GM18858 (cell line): ENCODE measurements around the gene ITGAL.
"Not testable (repeated sequence)": the region's sequence is repeated elsewhere in the genome, so short reads cannot be mapped to it uniquely, and the experiment has no call there.

Experiments used
- ATAC-seq: cut with Tn5 transposase; IDR thresholded peaks from one replicate; pipeline ENCODE4 v1.9.1; 2021; ENCODE audit not compliant: unreplicated experiment

ITGAL gene

DNA sequence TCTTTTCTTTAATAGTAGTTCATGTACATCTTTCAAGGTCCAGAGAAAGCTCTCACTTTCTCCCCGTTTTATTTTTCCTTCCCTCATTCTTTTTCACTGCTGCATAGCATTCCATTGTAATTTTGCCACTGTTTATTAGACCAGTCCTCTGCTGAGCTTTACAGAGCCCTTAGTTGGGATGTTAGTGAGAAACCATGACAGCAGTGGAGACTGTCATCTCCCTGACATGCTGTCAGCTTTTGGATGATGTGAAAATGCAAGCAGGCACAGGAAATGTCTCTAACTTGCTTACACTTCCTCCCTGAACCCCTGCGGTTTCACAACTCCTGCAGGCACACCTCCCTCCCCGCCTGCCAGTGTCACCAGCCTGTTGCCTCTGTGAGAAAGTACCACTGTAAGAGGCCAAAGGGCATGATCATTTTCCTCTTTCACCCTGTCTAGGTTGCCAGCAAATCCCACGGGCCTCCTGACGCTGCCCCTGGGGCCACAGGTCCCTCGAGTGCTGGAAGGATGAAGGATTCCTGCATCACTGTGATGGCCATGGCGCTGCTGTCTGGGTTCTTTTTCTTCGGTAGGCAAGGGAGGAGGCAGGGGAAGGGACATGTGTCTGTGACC is at the start of gene ITGAL:
Gene ITGAL (plus strand): TSS at position 415 of the 615 bp plus-strand sequence. CDS start 96 bp downstream, at position 511.
- peak; percentile 35 for ATAC-seq

DNA sequence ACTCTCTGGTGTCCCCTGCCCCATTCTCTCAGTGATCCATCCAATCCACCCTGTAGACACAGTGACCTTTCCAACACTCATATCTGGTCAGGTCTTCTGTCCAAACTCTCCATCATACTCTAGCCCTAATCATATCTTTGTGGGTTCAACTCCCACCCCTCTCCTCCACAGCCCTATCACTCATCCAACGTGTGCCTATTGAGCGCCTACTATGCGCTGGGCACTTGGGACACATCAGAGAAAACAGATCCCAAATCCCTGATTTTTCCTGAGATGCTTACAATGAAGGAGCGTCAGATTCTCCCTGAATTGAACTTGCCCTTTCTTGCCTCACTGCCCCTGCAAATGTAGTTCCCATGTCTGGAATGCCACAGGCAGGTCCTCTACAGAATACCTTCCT is 44.5 kb upstream of the ITGAL start:
- no peak for ATAC-seq

DNA sequence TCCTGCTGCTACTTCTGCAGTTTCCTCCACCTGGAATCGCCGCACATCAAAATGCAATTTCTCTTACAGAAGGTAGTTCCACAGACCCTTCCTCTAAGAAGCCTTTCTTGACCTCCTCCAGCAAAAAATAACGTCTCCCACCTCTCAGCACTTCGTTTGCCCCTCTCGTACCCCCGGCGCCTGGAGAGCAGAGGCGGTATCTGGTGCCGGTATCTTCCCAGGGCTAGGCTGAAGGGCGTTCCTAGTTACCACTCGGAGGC is 43.2 kb upstream of the ITGAL start:
- ATAC-seq = no peak

DNA sequence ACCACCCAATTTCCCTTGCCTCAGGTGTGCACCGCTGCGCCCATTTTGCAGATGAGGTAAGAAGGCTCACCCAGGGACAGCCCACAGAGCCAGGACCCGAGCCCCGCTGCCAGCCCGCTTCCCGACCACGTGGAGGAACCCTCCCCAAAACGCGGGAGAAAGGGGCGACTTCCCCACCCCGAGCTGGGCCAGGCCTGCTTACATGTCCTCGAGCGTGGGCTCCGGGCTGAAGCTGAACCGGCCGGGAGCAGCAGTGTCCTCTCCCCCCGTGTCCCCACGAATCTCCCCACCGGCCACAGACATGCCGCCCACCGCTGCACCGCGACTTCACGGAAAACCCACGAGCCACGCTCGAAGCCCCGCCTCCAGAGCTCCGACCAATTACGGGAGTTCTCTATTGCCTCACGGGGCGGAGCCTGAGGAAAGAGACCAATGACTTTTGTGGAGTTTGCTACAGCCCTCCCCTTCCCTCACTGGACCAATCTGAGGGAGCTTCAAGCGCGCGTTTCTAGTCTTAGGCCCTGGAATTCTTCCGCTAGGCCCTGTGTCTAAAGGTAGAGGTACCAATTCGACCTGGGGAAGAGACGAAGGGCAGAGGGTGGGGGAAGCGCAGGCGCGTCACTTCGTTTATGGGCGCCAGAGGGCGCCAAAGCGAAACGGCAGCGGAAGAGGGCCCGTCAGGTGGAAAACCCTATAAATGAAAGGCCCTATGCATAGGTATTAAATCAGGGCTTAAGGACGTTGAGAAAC is 42.7 kb upstream of the ITGAL start, which contains the start of gene DCTPP1:
Gene DCTPP1 (minus strand): TSS at position 353 of the 750 bp plus-strand sequence. CDS start 50 bp downstream, at position 303.
- ATAC-seq = peak; percentile 87

DNA sequence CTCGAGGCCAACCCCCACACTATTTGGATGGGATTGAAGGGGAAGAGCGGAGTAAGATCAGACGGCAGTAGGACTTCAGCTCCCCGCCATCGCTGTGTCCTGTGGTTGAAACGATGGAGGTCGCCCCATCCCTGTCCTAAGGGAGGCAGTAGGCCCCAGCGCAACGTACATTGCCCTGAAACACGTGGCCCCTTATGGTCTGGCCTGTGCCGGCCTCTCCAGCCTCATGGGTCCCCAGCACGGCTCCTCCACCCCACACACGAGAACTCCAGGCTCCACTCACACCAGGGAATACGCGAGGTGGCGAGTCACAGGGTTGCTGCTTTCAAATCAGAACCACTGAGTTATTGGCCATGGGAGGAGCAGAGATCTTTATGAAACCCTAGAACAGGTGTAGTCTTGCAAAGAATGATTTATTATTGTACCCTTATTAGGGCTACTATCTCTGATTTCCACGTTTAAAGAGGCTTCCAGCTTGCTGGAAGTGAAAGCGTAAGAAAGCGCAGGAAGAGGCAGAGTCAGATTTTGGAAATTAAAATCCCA is 42.0 kb upstream of the ITGAL start:
- peak; percentile 5 for ATAC-seq

DNA sequence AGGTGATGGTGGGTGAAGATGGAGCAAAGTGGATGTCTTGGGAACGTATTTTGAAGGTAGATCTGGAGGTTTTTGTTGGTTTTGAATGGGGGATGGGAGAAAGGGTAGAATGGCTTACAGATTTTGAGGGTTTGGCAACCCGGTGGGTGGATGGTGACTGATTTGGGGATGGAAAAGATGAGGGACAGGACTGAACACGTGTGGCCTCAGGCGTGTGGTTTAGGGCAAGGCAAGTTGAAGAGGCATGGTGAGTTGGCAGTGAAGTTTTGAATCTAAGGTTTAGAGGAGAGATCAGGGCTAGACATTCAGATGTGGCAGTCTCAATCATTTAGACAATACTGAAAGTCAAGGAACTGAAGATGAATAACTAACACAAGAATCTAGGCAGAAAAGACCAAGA is 37.7 kb upstream of the ITGAL start:
- ATAC-seq = no peak

DNA sequence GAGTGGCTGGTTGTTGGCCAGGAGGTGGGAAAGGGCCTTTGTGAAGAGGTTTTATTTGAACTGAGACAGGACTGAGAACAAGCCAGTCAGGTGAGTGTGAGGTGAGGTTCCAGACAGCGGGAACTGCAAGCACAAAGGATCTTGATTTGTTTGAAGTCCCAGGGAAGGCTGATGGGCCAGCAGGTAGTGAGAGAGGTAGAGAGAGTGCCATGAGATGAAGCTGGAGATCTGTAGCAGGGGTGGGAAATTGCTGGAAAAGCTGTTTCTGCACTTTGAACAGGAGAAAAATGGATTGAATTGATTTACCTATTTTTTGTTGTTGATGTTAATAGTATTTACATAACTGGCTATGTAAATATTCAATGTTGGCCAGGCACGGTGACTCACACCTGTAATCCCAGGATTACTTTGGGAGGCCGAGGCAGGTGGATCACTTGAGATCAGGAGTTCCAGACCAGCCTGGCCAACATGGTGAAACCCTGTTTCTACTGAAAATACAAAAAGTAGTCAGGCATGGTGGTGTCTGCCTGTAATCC is 35.0 kb upstream of the ITGAL start:
- no peak for ATAC-seq

DNA sequence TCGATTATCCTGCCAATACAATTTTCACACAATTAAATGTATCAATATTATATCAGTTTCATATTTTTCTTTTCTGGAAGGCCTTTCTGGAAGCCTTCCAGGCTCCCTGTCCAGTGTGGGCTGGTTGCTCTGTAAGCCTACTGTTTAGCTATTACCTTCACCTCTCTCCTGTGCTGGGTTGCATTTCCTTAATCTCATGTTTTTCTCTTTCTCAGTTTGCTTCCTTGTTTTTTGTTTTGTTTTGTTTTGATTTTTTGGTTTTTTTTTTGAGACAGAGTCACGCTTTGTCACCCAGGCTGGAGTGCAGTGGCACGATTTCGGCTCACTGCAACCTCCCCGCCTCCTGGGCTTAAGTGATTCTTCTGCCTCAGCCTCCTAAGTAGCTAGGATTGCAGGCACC is 33.7 kb upstream of the ITGAL start:
- no peak for ATAC-seq

DNA sequence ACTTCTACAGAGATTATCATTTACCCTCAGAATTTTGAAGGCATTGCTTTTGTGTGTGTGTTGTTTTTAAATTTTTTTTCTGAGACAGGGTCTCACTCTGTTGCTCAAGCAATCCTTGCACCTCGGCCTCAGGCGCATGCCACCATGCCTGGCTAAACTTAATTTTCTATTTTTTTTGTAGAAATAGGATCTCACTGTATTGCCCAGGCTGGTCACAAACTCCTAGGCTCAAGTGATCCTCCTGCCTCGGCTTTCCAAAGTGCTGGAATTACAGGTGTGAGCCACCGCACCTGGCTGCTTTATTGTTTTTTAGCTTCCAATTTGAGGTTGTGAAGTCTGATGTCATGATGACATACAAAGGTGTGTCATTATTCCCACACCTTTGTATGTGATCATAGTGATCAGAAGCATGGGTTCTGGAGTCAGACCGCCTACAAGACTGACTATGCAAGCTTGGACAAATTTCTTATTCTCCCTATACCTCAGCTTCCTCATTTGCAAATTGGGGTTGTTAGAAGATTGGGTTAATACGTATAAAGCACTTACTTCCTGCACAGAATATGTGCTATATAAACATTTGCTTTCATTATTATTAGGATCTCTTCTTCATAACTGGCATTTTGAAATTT is 32.7 kb upstream of the ITGAL start:
- no peak for ATAC-seq

DNA sequence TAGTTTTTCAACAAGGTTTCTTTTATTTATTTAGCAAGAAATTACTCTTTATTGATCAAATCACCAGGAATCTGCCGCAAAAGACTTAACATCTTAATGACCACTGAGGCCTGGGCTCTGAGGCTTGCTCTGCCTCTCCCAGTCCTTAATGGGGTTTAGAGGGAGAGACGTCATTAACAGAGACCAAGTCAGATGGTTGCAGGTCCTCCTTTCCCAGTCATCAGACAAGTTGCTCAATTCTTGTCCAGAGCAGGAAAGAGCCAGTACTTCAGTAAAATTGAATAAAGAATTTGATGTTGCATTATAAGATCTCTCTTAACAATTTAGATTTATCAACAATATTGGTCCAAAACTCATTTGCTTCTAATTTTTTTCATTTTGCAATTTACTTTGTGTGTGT is 28.9 kb upstream of the ITGAL start:
- no peak for ATAC-seq

DNA sequence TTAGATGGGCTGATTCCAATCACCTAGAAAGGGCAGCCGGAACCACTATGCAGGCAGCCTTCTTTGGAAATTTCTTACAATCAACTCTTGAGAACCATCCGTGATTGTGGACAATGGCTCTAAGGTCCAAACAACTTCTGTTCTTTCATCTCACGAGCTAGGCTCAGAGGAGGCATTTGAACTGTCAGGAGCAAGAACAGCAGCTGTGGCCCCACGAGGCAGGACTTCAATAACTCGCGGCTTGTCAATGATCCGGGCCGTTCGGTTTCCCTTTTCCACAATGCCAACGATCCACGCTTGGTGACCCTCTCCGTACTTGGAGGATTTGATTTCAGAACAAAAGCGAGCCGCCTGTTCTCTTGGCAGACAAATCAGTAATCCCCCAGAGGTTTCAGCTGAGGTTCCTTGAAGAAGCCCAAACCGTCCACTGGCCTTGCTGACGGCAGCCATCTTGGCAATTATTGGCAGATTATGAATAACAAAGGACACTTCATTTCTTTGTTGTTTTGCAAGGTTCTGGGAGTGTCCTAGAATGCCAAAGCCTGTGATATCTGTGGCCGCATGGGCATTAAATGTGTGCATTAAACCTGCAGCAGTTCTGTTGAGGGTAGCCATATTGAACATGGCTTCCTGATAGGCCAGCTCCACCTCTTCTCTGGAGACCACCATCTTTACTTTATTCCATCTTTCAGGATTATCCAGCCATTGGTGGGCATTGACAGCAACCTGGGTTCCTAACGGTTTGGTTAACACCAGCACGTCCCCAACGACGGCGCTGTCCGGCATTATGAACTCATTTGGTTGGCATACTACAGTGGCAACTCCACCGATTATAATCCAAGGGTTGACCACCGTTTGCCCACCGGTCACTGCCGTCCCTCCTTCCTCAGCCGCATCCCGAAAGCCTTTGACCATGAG is 28.1 kb upstream of the ITGAL start:
- no peak for ATAC-seq

DNA sequence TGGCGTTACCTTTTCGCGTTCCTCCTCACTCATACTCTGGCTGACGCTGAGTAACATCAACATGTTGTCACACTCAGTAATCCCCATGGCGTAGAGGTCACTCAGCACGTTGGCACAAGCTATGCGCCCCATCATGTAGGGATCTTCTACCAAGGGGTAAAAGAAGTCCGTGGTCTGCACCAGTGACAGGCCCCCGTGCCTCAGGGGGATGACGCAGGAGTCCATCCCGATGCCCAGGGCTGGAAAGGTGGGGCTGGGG is 27.5 kb upstream of the ITGAL start:
- no peak for ATAC-seq

DNA sequence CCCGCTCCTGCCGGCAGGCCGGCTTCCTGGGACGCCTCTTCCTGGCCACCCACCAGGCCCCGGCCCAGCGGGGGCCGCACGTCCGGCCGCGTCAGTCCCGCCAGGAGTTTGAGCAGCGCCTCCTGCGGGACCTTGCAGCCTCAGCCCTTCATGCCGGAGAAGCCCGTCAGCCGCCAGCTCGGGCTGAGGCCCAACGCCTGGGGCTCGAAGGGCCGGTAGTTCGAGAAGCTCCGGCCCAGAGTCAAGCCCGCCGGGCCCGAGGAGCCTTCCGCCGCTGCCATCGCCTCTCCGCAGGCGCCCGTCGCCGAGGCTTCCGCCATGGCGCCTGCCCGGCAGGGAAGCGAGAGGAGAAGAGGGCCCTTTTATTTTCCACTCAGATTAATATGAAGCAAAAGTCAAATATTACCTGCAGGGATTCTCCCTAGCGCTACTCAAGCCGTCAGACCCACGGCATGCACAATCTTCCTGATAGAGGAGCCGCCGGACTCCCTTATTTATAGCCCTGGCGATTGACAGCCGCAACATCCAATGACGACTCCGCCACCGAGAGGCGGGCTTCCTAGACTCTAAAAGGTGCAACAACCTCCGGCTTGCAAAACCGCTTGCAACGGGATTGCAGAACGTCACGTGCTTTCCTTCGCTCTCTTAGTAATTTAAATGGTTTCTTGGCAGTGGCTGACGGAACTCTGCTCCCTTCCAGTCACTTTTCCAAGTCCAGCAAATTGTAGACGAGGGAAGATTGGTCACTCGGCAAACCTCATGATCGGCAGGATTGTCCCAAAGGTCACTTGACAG is 26.9 kb upstream of the ITGAL start, which contains the start of gene SEPHS2:
Gene SEPHS2 (minus strand): TSS at position 467 of the 795 bp plus-strand sequence. CDS start 147 bp downstream, at position 320.
- peak; percentile 46 for ATAC-seq

DNA sequence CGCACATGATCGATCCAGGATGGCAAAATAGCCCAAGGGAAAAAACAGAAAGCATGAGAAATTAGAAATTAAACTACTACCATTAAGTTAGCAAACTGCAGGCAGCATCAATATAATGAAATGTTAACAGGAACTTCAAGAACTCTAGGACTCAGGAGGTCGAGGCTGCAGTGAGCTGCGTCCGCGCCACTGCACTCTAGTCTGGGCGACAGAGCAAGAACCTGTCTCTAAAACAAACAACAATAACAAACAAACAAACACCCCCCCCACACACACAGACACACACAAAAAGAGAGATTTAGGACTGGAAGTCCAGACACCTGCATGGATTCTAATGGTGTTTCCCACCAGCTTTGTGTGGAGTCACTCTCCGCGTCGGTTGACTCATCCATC is 26.3 kb upstream of the ITGAL start:
- ATAC-seq = no peak

DNA sequence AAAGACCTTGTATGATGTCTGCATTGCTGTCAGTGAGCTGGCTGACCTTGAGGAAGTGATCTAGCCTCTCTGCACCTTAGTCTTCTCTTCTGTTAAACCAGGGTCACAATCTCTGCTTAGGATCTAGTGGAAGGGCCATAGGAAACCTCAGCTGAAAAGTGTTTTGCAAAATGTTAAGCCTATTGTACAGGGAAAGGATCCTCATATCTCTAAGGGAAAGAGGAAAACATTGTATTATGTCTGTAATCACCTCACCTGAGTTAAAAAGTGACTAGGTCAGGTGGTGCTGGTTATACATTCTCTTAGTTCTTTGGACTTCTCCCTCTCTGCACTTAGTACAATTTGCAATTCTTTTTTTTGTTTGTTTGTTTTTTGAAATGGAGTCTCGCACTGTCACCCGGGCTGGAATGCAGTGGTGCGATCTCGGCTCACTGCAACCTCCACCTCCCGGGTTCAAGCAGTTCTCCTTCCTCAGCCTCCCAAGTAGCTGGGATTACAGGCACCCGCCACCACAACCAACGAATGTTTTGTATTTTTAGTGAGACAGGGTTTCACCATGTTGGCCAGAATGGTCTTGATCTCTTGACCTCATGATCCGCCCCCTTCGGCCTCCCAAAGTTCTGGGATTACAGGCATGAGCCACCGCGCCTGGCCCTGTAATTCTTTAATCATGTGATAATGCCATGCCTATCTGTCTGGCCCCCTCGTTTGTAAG is 24.9 kb upstream of the ITGAL start:
- ATAC-seq = no peak

DNA sequence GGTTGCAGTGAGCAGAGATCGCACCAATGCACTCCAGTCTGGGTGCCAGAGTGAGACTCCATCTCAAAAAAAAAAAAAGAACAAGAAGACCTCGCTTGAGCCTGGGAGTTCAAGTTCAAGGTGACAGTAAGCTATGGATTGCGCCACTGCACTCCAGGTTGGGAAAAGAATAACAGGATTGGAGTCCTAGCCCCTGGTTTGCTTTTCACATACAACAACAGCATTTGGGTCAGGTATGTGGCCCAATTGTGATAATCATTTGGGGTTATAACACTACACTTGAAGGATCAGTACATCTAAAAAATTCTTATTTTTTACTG is 23.5 kb upstream of the ITGAL start:
- ATAC-seq = no peak

DNA sequence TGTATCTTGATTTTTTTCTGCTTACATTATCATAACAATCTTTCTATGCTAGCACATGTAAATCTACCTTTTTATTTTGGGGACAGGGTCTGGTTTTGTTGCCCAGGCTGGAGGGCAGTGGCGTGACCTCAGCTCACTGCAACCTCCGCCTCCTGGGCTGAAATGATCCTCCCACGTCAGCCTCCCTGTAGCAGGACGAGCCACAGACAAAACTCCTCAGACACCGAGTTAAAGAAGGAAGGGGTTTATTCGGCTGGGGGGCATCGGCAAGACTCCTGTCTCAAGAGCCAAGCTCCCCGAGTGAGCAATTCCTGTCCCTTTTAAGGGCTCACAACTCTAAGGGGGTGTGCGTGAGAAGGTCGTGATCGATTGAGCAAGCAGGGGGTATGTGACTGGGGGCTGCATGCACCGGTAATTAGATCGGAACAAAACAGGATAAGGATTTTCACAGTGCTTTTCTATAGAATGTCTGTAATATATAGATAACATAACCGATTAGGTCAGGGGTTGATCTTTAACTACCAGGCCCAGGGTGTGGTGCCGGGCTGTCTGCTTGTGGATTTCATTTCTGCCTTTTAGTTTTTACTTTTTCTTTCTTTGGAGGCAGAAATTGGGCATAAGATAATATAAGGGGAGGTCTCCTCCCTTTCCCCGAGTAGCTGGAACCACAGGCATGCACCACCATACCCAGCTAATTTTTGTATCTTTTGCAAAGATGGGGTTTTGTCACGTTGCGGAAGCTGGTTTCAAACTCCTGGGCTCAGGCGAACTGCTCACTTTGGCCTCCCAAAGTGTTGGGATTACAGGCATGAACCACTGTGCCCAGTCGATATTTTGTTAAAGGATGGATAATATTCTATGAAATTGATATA is 19.6 kb upstream of the ITGAL start:
- not testable (repeated sequence) for ATAC-seq

DNA sequence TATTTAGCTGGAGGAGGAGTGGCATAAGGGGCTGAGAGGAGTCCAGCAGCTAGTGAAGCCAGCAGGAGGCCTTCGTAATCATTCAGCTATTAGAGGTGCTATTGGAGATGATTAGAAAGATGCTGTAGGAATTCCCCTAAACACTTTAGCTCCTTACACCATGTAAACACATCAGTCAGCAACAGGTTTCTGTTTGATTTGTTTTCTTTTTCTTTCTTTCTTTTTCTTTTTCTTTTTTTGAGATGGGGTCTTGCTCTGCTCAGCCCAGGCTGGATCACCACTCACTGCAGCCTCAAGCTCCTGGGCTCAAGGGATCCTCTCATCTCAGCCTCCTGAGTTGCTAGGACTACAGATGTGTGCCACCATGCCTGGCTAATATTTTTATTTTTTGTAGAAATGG is 16.2 kb upstream of the ITGAL start:
- ATAC-seq = no peak

DNA sequence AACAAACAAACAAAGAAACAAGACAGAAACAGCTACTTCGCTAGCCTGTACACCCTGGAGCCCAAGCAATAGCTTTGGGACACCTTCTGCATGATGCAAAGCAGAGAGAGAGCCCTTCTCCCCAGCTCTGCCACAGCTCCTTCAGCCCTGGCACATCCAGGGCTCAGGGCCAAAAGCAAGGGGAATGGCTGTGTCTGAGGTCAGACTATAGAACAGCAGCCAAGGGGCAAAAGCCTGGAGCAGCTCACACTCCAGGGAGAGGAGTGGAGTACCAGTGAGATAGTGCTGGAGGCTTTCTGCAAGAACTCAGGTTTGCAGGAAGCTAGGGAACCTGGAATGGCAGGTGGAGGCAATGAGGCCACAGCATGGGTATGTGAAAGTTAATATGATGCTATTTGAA is 15.3 kb upstream of the ITGAL start:
- ATAC-seq = no peak
